ENCODE data around the gene HDGFL3.

DNA sequence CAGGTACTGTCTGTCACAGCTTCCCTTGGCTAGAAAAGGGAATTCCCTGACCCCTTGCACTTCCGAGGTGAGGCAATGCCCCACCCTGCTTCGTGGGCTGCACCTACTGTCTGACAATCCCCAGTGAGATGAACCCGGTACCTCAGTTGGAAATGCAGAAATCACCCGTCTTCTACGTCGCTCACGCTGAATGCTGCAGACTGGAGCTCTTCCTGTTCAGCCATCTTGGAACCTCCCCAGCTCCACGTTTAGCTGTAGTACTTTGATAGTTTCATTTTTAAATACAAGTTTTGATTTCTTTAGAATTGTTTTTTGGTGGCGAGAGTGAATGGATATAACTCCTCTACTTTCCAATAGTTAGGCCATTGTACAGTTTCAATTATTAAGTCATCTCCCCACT lies 17.8 kb upstream of the HDGFL3 start:
- TF ChIP-seq, protein P1, sequence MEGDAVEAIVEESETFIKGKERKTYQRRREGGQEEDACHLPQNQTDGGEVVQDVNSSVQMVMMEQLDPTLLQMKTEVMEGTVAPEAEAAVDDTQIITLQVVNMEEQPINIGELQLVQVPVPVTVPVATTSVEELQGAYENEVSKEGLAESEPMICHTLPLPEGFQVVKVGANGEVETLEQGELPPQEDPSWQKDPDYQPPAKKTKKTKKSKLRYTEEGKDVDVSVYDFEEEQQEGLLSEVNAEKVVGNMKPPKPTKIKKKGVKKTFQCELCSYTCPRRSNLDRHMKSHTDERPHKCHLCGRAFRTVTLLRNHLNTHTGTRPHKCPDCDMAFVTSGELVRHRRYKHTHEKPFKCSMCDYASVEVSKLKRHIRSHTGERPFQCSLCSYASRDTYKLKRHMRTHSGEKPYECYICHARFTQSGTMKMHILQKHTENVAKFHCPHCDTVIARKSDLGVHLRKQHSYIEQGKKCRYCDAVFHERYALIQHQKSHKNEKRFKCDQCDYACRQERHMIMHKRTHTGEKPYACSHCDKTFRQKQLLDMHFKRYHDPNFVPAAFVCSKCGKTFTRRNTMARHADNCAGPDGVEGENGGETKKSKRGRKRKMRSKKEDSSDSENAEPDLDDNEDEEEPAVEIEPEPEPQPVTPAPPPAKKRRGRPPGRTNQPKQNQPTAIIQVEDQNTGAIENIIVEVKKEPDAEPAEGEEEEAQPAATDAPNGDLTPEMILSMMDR (IDR thresholded peaks at IDR 0.05), result no peak
- TF ChIP-seq TCF7L2 (IDR thresholded peaks at IDR 0.05; ENCODE audit: low read depth, low read length) (no peak), POLR2AphosphoS5 (IDR thresholded peaks at IDR 0.05; ENCODE audit: low read depth, low read length) (no peak)

Data from Panc1 (cell line).